HG03520 (cell line): ENCODE measurements around the gene PPM1H.
"Not testable (repeated sequence)": the region's sequence is repeated elsewhere in the genome, so short reads cannot be mapped to it uniquely, and the experiment has no call there.

ENCODE experiments used
- ATAC-seq: cut with Tn5 transposase; IDR thresholded peaks from one replicate; pipeline ENCODE4 v1.9.1; 2021; ENCODE audit warnings: mild to moderate bottlenecking, moderate library complexity; ENCODE audit not compliant: unreplicated experiment

The PPM1H gene

DNA sequence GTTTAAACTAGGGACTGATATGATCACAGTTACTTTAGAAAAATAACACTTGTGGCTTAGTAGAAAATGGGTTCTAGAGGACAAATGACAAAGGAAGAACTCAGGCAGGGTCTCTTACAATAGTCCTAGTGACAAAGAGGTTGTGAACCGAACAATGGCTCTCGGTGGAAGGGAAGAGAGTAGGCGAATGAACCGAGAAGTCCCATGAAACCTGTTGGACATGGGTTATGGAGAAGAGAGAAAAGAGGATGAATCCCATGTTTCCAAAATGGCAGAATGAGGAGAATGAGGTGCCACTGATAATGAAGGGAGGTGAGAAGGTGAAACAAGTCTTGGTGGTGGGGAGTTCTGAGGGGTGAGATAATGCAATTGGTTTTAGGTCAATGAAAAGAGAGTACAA lies 94.1 kb downstream of the PPM1H start:
- ATAC-seq: no peak

DNA sequence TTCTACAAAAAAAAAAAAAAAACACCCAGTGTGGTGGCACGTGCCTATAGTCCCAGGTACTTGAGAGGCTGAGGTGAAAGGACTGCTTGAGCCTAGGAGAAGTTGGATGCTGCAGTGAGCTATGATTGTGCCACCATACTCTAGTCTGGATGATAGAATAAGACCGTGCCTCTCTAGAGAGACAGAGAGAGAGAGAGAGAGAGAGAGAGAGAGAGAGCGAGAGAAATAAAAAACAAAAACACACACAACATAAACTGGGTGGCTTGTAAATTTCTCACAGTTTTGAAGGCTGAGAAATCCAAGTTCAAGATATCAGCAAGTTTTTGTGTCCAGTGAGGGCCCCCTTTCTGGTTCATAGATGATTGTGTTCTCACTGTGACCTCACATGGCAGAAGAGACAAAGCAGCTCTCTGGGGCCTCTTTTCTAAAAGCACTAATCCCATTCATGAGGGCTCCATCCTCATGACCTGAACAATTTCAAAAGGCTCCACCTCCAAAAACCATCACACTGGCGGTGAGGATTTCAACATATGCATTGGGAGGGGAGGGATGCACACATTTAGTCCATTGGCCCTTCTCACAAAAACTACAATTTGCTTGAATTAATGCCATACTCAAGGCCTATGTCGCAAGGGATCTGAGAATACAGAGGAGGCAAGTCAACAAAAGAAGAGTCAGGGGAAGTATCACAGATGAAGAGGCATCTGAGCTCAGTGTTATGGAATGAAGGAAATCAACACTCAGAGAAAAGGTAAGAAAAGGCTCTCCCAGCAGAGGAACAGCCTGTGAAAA lies 94.9 kb downstream of the PPM1H start:
- ATAC-seq: no peak

DNA sequence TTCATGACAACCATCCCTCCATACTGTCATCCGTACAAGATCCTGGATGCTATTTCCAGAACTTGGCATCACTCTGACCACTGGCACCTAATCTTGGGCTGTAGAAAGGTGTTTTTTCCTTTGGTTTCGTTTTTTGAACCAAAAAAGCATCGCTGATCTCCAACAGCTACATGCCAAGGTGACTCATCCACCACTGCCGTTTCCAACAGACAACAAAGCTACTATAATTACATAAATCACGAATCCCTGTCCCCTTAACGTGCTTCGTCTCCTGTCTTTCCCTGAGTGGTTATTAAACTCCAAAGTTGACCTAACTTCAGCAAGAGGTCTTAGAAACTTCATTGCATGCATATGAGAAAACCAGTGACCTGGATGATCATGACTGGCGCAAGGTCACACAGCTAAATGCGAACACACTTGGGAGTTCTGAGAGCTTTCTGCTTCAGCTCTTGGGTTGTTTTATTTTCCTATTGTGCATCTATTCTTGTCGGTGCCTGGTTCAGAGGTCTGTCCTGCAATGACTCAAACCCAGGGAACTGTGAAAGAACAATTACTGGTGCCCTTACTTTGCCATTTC lies 99.9 kb downstream of the PPM1H start:
- ATAC-seq: no peak

DNA sequence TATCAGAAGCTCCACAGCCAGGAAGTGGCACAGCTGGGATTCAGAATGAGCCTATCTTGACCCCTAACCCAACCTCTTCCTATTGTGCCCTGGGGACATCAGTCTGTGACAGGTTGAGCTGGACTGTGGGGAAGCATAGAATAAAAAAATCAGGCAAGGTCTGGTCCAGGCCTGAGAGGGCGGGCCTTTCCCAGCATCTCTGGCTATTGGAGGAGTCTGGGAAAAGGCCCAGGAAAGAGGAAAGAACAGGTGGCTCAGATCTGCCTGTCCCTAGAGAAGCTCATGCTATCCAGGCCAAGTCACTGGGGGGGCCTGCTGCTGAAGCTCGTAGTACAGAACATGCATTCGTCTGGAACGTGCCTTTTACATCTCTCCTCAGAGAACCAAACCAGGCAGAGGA lies 100.5 kb downstream of the PPM1H start:
- no peak for ATAC-seq

DNA sequence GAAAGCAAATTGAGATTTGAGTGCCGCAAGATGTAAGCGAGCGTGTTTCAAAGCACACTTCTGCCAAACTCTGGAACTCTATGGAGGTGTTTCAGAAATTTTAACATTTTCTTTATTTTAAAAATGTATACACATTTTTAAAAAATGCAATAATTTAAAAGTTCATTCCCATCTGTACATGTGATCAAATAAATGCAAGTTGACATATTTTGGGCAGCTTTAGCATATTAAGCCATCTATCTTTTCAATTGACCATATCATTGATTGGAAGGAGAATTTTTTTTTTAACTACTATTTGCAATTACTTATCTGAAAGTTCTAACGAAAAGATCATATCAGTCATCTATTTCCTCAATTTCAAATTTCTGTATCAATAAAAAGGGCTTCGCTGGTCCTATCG lies 101.3 kb downstream of the PPM1H start:
- ATAC-seq: no peak

DNA sequence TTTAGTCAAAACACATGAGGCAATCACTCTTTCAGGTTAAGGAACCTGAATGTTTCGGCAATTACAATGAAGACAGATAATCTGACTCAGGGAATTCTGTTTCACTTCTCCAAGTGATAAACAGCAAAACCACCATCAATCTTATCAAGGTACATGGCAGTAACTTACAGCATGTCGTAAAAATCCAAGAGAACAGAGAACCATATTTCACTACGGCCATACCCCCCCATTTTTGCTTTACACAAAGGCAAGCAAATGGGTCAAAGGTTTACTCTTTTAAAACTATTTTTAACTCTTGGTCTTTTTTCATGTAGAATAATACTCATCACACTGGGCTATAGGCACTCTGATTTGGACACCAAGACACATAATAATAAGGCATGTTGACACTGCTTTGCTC lies 102.4 kb downstream of the PPM1H start:
- ATAC-seq: no peak

DNA sequence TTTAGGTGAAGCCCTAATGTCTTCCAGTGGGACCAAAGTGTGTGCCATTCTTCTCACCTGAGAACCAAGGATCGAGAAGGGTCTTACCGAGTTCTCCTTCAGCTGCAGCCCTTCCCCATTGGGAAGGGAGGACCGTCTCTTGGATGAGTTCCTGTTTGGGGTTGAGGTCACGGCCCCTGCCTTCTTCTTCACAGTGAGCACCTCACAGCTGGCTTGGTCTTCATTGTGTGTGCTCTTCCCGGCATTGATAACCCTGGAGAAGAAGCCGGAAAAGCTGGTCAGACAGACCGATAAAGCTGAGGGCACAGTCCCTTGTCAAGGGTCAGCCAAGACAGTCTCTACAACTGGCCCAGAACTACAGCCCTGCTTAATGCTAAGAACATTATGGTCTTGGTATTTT lies 102.9 kb downstream of the PPM1H start:
- no peak for ATAC-seq

DNA sequence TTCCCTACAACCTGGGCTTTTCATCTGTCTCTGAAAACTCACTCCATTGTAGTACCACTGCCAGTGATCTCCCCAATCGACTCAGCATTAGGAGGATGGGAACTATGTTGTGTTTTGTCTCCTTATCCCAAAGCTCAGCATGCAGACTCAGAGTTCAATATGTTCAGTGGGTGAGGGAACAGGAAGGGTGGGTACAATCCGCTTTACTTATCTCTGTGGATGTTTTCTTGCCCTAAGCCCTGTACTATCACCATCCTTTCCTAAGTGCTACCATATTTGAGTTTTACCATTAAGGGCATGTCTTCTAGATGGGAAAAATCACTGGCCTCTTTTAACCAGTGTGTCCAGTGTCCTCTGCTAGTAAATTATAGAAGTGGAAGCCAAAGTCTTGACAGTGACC lies 107.1 kb downstream of the PPM1H start:
- no peak for ATAC-seq

DNA sequence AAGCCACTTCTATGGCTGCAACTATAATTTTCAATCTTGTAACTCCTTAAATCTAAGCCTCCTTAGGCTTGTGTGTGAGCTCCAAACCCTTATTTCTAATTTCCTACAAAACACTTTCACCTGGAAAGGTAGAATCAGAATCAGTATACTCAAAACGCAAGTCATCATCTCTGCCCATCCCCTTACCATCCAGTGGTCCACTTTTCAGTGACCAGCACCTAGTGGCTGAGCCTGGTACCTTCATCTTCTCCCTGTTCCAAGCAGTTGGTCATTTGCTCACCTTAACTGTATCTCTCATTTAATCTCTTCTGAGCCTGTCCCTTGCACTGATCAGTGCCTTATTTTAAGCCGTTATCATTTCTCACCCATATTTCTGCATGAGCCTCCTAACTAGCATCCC lies 107.9 kb downstream of the PPM1H start:
- no peak for ATAC-seq

DNA sequence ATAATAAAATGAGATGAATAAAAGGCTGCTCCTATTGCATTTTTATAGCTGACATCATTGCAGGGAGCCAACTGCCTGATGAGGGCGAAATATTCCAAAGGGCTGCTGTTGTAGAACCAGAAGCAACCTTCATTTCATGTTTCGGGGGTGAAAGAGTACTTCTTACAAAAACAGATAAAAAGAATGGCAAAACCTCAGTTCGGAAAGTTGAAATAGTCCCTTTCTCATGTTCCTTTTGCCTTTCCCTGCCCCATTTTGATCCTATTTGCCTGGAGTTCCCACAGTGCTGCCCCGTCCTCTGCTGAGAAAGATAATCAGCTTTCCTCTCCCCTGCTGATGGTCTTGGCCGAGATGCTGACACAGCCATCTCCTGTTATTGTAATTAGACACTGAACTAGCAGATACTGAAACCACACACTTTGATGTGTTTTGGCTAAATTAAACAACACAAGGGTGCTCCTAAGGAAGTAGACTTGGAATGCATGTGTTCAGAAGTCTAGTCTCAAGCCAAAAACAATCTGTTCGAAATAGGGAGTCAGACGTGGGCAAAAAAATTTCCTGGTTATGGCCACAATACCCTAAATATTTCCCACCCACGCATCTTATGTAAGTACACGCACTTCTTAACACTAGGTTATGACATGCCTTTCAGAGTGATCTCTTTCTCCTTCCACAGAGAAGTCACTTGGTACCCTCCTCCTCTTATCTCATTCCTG lies 117.2 kb downstream of the PPM1H start:
- no peak for ATAC-seq

DNA sequence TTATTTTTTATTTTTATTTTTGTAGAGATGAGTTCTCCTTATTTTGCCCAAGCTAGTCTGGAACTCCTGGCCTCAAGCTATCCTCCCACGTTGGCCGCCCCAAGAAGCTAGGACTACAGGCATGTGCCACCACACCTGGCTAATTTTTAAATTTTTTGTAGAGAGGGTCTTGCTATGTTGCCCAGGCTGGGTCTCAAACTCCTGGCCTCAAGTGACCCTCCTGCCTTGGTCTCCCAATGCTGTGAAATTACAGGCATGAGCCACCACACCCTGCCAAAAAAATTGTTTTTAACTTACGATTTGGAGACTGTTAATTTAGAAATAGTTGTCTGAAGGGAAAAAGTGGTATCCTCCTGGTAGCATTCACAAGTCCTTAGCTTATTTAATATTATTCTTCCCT lies 120.7 kb downstream of the PPM1H start:
- ATAC-seq: no peak

DNA sequence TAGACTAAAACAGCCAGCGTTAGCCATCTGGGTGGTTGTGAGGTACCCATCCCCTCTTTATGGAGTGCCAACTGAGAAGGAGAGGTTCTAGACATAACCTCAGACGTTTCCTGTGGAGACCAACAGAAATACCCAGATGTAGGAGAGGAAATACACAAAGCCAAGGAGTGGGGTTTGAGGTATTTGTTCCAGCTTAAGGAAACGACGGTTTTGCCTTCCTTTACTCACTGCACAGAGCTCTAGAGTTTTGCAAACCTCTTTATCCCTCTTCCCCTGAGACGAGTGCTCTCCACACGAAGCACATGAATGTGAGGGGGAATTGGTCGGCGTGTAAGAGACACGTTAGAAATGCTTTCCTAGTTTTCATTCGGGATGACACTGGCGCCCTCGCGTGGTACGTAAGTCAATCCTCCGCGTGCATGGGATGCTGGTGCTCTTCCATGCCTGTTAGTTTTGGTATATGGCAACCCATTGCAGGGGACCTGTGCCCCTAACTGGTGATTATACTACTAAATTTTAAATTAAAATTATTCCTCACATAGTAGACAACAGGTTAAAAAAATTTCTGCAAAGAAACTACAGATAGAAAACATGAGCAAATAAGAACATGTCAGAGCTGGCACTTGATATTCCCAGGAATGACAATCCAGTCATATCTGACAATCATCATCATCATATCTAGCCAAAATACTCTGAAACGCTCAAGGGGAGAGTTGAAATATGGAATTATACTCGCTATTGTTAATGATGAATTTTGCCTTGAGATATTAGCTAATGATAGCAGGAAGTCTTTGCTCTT lies 121.7 kb downstream of the PPM1H start:
- no peak for ATAC-seq

DNA sequence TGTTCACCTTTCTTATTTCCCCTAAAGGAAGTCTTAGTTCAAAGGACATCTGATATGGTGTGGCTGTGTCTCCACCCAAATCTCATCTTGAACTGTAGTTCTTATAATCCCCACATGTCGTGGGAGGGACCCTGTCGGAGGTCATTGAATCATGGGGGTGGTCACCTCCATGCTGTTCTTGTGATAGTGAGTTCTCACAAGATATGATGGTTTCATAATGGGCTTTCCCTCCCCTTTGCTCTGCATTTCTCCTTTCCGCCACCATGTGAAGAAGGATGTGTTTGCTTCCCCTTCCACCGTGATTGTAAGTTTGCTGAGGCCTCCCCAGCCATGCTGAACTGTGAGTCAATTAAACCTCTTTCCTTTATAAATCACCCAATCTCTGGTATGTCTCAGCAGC lies 123.5 kb downstream of the PPM1H start:
- not testable (repeated sequence) for ATAC-seq

DNA sequence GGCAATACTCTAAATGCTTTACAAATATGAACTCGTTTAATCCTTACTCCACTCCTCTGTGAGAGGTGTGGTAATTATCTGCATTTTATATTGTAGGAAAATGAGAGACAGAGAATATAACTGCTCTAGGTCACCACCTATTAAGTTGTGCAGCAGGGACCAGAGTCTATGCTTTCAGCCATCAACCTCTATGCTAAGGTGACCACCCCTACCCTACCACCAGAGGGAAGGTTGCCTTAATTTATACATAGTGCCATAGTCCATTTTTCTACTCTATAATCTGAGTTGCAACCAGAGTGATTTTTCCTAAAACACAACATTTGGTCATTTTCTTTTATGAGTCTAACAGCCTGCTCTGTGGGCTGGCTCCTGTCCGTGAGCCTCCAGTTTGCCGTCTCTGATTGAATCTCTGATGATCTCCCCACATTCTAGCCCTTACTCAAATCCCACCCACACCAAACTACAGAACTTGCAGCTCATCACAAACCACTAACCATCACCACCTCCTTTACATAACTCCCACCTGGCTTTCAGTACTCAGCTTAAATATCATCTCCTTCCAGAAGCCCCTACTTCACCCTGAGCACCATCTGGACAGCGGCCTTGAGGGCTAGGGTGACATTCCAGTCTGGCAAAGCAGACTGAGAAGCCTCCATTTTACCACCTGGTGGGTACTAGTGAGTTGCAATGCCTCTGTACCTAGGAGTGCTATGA lies 126.6 kb downstream of the PPM1H start:
- ATAC-seq: peak; percentile 79

DNA sequence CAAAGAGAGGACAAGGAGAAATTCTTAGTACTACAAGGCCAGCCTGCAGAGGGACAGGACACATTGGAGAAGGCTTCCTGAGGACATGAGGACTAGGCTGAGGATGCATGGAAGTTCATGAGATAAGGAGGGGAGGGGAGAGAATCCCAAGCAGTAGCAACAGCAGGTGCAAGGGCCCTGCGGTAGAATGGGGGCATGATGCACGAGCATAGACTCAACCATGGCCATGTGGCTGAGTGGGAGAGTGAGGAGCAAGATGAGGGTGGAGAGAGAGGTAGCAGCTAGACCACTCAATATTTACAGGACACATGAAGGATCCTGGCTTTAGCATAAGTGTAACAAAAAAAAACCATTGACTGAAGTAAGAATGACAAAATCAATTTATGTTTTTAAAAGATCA lies 128.1 kb downstream of the PPM1H start:
- no peak for ATAC-seq

DNA sequence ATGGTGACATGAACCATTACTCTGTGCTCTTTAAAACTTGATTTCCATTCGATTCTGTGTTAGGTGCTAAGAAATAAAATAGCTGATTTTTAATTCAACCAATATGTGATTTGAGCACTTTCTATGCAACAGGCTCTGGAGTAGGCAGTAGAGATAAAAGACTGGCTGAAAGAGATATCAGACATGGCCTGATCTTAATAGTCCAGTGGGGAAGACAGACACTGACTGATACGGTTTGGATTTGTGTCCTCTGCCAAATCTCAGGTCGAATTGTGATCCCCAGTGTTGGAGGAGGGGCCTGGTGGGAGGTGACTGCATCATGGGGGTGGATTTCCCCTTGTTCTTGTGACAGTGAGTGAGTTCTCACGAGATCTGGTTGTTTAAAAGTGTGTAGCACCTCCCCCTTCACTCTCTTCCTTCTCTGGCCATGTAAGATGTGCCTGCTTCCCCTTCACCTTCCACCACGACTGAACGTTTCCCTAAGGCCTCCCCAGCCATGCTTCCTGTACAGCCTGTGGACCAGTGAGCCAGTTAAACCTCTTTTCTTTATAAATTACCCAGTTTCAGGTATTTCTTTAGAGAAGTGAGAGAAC lies 128.6 kb downstream of the PPM1H start:
- no peak for ATAC-seq

DNA sequence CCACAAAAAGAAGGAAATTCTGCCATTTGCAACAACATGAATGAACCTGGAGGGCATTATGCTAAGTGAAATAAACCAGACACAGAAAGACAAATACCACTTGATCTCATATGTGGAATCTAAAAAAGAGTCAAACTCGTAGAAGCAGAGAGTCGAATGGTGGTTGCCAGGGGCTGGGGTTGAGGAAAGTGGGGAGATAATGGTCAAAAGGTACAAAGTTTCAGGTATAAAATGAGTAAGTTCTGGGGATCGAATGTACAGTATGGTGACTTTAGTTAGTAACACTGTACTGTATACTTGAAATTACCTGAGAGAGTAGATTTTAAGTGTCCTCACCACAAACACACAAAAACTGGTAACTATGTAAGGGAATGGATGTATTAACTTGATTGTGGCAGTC lies 129.4 kb downstream of the PPM1H start:
- no peak for ATAC-seq

DNA sequence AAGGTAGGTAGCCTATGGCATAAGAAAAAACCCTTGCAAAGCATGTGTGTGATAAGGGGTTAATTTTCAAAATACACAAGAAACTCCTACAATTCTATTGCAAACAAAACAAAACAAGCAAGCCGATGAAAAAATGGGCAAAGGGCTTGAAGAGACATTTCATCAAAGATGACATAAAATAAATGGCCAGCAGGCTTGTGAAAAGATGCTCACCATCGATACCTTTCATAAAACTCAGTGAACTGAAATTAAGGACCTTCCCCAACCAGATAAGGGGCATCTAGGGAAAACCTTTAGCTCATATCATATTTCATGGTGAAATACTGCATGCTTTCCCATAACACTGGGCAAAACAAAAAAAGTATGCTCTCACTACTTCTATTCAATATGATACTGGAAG lies 131.2 kb downstream of the PPM1H start:
- ATAC-seq: no peak

DNA sequence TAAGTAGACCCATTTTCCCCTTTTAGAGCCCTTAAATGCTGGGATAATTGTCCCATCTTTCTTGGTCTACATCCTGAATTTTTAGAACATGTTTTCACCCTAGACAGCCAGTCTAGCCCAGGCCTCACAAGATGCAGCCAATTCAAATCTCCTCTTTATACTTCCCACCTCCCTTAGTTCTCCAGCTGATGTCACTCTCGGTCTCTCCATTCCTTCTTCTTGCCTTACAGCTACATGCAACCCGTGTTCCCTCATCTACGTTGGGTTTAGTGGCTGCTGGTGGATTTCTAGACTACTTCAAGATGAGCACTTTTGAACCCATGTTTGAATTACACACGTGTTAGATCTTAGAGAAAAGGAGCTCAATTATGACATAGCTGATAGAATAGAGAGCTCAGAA lies 132.0 kb downstream of the PPM1H start:
- no peak for ATAC-seq

DNA sequence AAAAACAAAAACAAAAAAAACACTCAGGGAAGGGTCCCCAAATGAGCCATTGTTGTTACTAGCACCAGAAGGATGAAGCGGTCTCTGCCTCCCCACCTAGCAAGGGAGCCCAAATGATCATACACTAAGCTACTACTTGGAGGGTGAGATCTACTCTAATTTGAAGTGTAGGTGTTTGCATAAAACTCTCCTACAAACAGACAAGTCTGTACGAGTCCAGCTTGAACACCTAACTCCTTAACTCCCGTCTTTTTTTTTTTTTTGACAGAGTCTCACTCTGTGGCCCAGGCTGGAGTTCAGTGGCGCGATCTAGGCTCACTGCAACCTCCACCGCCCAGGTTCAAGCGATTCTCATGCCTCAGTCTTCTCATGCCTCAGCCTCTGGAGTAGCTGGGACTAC lies 132.6 kb downstream of the PPM1H start:
- ATAC-seq: no peak
